GM12878 (cell line): ENCODE measurements around the gene BEST3. TPM values are rescaled to one million over a fixed set of nuclear protein-coding genes. Genes with fewer than 3 reads are reported as not detected.

ENCODE experiments used
- polyA plus RNA-seq, 11 experiments: library from polyadenylated mRNA; depleted of rRNA in 4 of 11; unstranded in 6 of 11; stranded (reverse) in 5 of 11; fragments of >200 nt; fragmentation: Nextera tagmentation in 4 of 11; fragmentation: Illumina TruSeq in 1 of 11; extraction: Ambion mirVana in 4 of 11; extraction: Trizol in 1 of 11; gene quantifications; 1 replicate in 1 of 11; 2 replicates in 10 of 11; pipeline versions ENCODE4 v1.2.1 to v1.2.3, GENCODE V29; 2011 to 2016; ENCODE audit warnings: inconsistent platforms in 2 of 11, missing spikeins in 2 of 11, low read depth in 1 of 11
- total RNA-seq, 4 experiments: library from RNA; depleted of rRNA in 3 of 4; stranded (reverse); fragments of >200 nt in 3 of 4; fragmentation: Illumina TruSeq in 1 of 4; extraction: Trizol in 1 of 4; gene quantifications; 2 replicates each; pipeline versions ENCODE4 v1.2.1 to v1.2.3, GENCODE V29; 2013 to 2021

Gene BEST3
- total and polyA plus RNA-seq, 10 of the 15 experiments (the other 5 are each of a cell fraction or from before 2014, with no cell fraction given) = not detected

Other genes with a start within 250 kb of the BEST3 start
- gene FRS2, start 228.9 kb downstream of the BEST3 start, total RNA-seq (2014; rRNA removed) = 10.8 and 12.6 TPM in 2 replicates
- 7.0 TPM in 2 replicates for gene FRS2, start 228.9 kb downstream of the BEST3 start, total RNA-seq (2014; rRNA removed; fragmentation: Illumina TruSeq; extraction: Trizol)
- gene FRS2, start 228.9 kb downstream of the BEST3 start, total RNA-seq (2021) = 8.9 and 9.1 TPM in 2 replicates
- gene FRS2, start 228.9 kb downstream of the BEST3 start, polyA plus RNA-seq (2011; rRNA removed) = 13.1 and 18.6 TPM in 2 replicates
- 6.3 and 8.3 TPM in 2 replicates for gene FRS2, start 228.9 kb downstream of the BEST3 start, polyA plus RNA-seq (2014; fragmentation: Illumina TruSeq; extraction: Trizol)
- 1 to 10 TPM; 1.1 TPM for gene FRS2, start 228.9 kb downstream of the BEST3 start, polyA plus RNA-seq (2014; fragmentation: Nextera tagmentation; extraction: Ambion mirVana)
- gene FRS2, start 228.9 kb downstream of the BEST3 start, polyA plus RNA-seq (2014; rRNA removed) = 4.8 and 4.9 TPM in 2 replicates
- 1 to 10 TPM; 3.4 to 5.4 TPM for gene FRS2, start 228.9 kb downstream of the BEST3 start, polyA plus RNA-seq (2016; fragmentation: Nextera tagmentation; extraction: Ambion mirVana)
- 248 and 280 TPM in 2 replicates for gene CCT2, start 113.8 kb downstream of the BEST3 start, total RNA-seq (2014; rRNA removed)
- gene CCT2, start 113.8 kb downstream of the BEST3 start, total RNA-seq (2014; rRNA removed; fragmentation: Illumina TruSeq; extraction: Trizol) = 319 and 342 TPM in 2 replicates
- gene CCT2, start 113.8 kb downstream of the BEST3 start, total RNA-seq (2021) = 261 and 277 TPM in 2 replicates
- gene CCT2, start 113.8 kb downstream of the BEST3 start, polyA plus RNA-seq (2011; rRNA removed) = 400 and 468 TPM in 2 replicates
- gene CCT2, start 113.8 kb downstream of the BEST3 start, polyA plus RNA-seq (2014; fragmentation: Illumina TruSeq; extraction: Trizol) = 295 and 420 TPM in 2 replicates
- 100 to 1,000 TPM; 355 to 374 TPM for gene CCT2, start 113.8 kb downstream of the BEST3 start, polyA plus RNA-seq (2014; fragmentation: Nextera tagmentation; extraction: Ambion mirVana)
- 214 and 242 TPM in 2 replicates for gene CCT2, start 113.8 kb downstream of the BEST3 start, polyA plus RNA-seq (2014; rRNA removed)
- gene CCT2, start 113.8 kb downstream of the BEST3 start, polyA plus RNA-seq (2016; fragmentation: Nextera tagmentation; extraction: Ambion mirVana) = 100 to 1,000 TPM; 417 to 418 TPM
- not detected in 2 replicates for gene LRRC10, start 88.4 kb downstream of the BEST3 start, total RNA-seq (2014; rRNA removed)
- not detected in 2 replicates for gene LRRC10, start 88.4 kb downstream of the BEST3 start, total RNA-seq (2014; rRNA removed; fragmentation: Illumina TruSeq; extraction: Trizol)
- not detected in 2 replicates for gene LRRC10, start 88.4 kb downstream of the BEST3 start, total RNA-seq (2021)
- gene LRRC10, start 88.4 kb downstream of the BEST3 start, polyA plus RNA-seq (2011; rRNA removed) = not detected in 2 replicates
- not detected in 2 replicates for gene LRRC10, start 88.4 kb downstream of the BEST3 start, polyA plus RNA-seq (2014; fragmentation: Illumina TruSeq; extraction: Trizol)
- gene LRRC10, start 88.4 kb downstream of the BEST3 start, polyA plus RNA-seq (2014; fragmentation: Nextera tagmentation; extraction: Ambion mirVana) = not detected
- gene LRRC10, start 88.4 kb downstream of the BEST3 start, polyA plus RNA-seq (2014; rRNA removed) = not detected in 2 replicates
- gene LRRC10, start 88.4 kb downstream of the BEST3 start, polyA plus RNA-seq (2016; fragmentation: Nextera tagmentation; extraction: Ambion mirVana) = not detected
- gene RAB3IP, start 39.6 kb upstream of the BEST3 start, total RNA-seq (2014; rRNA removed) = 20.8 and 26.5 TPM in 2 replicates
- gene RAB3IP, start 39.6 kb upstream of the BEST3 start, total RNA-seq (2014; rRNA removed; fragmentation: Illumina TruSeq; extraction: Trizol) = 32.4 and 32.8 TPM in 2 replicates
- 22.7 and 24.3 TPM in 2 replicates for gene RAB3IP, start 39.6 kb upstream of the BEST3 start, total RNA-seq (2021)
- 53.6 and 75.4 TPM in 2 replicates for gene RAB3IP, start 39.6 kb upstream of the BEST3 start, polyA plus RNA-seq (2011; rRNA removed)
- 27.1 and 45.2 TPM in 2 replicates for gene RAB3IP, start 39.6 kb upstream of the BEST3 start, polyA plus RNA-seq (2014; fragmentation: Illumina TruSeq; extraction: Trizol)
- gene RAB3IP, start 39.6 kb upstream of the BEST3 start, polyA plus RNA-seq (2014; fragmentation: Nextera tagmentation; extraction: Ambion mirVana) = 10 to 100 TPM; 22.4 to 30.9 TPM
- 14.6 and 18.8 TPM in 2 replicates for gene RAB3IP, start 39.6 kb upstream of the BEST3 start, polyA plus RNA-seq (2014; rRNA removed)
- 10 to 100 TPM; 30.3 to 32.6 TPM for gene RAB3IP, start 39.6 kb upstream of the BEST3 start, polyA plus RNA-seq (2016; fragmentation: Nextera tagmentation; extraction: Ambion mirVana)
- 0.68 and 0.71 TPM in 2 replicates for gene MYRFL, start 125.9 kb upstream of the BEST3 start, total RNA-seq (2014; rRNA removed)
- 0.51 and 0.67 TPM in 2 replicates for gene MYRFL, start 125.9 kb upstream of the BEST3 start, total RNA-seq (2014; rRNA removed; fragmentation: Illumina TruSeq; extraction: Trizol)
- 0.38 and 0.72 TPM in 2 replicates for gene MYRFL, start 125.9 kb upstream of the BEST3 start, total RNA-seq (2021)
- gene MYRFL, start 125.9 kb upstream of the BEST3 start, polyA plus RNA-seq (2011; rRNA removed) = 1.8 and 2.3 TPM in 2 replicates
- 0.90 and 1.5 TPM in 2 replicates for gene MYRFL, start 125.9 kb upstream of the BEST3 start, polyA plus RNA-seq (2014; fragmentation: Illumina TruSeq; extraction: Trizol)
- gene MYRFL, start 125.9 kb upstream of the BEST3 start, polyA plus RNA-seq (2014; fragmentation: Nextera tagmentation; extraction: Ambion mirVana) = under 1 TPM; 0.24 to 0.61 TPM
- 0.47 and 0.60 TPM in 2 replicates for gene MYRFL, start 125.9 kb upstream of the BEST3 start, polyA plus RNA-seq (2014; rRNA removed)
- gene MYRFL, start 125.9 kb upstream of the BEST3 start, polyA plus RNA-seq (2016; fragmentation: Nextera tagmentation; extraction: Ambion mirVana) = under 1 TPM; 0.62 to 0.67 TPM